Measurements from ENCODE around the gene ZMYND10. TPM values are rescaled to one million over a fixed set of nuclear protein-coding genes. Genes with fewer than 3 reads are reported as not detected.

ZMYND10 gene
- total and polyA plus RNA-seq, 9 of the 15 experiments (the other 6 are each of a cell fraction or from before 2014, with no cell fraction given), result 0.20 to 2.8 (median 0.70) TPM

- TF ChIP-seq, protein P1, sequence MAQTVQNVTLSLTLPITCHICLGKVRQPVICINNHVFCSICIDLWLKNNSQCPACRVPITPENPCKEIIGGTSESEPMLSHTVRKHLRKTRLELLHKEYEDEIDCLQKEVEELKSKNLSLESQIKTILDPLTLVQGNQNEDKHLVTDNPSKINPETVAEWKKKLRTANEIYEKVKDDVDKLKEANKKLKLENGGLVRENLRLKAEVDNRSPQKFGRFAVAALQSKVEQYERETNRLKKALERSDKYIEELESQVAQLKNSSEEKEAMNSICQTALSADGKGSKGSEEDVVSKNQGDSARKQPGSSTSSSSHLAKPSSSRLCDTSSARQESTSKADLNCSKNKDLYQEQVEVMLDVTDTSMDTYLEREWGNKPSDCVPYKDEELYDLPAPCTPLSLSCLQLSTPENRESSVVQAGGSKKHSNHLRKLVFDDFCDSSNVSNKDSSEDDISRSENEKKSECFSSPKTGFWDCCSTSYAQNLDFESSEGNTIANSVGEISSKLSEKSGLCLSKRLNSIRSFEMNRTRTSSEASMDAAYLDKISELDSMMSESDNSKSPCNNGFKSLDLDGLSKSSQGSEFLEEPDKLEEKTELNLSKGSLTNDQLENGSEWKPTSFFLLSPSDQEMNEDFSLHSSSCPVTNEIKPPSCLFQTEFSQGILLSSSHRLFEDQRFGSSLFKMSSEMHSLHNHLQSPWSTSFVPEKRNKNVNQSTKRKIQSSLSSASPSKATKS (CRISPR knock-in tag; IDR thresholded peaks at IDR 0.05), result no peak
- peak; percentile 76 for TF ChIP-seq GMEB1 (CRISPR knock-in tag; IDR thresholded peaks at IDR 0.05)
- peak; percentile 63; the same call in 1 of the 2 replicates for TF ChIP-seq POLR2A (conservative IDR thresholded peaks at IDR 0.05)
- TF ChIP-seq ZNF124 (CRISPR knock-in tag; IDR thresholded peaks at IDR 0.05), result no peak
- TF ChIP-seq, protein P2, sequence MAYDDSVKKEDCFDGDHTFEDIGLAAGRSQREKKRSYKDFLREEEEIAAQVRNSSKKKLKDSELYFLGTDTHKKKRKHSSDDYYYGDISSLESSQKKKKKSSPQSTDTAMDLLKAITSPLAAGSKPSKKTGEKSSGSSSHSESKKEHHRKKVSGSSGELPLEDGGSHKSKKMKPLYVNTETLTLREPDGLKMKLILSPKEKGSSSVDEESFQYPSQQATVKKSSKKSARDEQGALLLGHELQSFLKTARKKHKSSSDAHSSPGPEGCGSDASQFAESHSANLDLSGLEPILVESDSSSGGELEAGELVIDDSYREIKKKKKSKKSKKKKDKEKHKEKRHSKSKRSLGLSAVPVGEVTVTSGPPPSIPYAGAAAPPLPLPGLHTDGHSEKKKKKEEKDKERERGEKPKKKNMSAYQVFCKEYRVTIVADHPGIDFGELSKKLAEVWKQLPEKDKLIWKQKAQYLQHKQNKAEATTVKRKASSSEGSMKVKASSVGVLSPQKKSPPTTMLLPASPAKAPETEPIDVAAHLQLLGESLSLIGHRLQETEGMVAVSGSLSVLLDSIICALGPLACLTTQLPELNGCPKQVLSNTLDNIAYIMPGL (CRISPR knock-in tag; IDR thresholded peaks at IDR 0.05), result no peak
- TF ChIP-seq ZBTB9 (CRISPR knock-in tag; IDR thresholded peaks at IDR 0.05), result peak; percentile 64
- no peak for TF ChIP-seq NKRF (IDR thresholded peaks at IDR 0.05; ENCODE audit: borderline replicate concordance)
- TF ChIP-seq ZBTB11 (CRISPR knock-in tag; IDR thresholded peaks at IDR 0.05), result peak in 1 of 3 experiments; percentile 89; a peak in 2 of 6 replicates
- no peak for TF ChIP-seq BRCA1 (IDR thresholded peaks at IDR 0.05)
- TF ChIP-seq BRCA1 (CRISPR knock-in tag; IDR thresholded peaks at IDR 0.05), result no peak
- TF ChIP-seq, protein P3, sequence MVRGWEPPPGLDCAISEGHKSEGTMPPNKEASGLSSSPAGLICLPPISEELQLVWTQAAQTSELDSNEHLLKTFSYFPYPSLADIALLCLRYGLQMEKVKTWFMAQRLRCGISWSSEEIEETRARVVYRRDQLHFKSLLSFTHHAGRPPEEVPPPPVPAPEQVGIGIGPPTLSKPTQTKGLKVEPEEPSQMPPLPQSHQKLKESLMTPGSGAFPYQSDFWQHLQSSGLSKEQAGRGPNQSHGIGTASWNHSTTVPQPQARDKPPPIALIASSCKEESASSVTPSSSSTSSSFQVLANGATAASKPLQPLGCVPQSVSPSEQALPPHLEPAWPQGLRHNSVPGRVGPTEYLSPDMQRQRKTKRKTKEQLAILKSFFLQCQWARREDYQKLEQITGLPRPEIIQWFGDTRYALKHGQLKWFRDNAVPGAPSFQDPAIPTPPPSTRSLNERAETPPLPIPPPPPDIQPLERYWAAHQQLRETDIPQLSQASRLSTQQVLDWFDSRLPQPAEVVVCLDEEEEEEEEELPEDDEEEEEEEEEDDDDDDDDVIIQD (CRISPR knock-in tag; IDR thresholded peaks at IDR 0.05), result no peak
Observed at GRCh38 chr3:50358911-50359759, 13.6 kb upstream of the ZMYND10 start, which contains the start of gene TMEM115 (continued).

Measured in K562 (cell line).